NCI-H2227 (cell line): ENCODE measurements around the gene CPD.

ENCODE experiments used
- DNase-seq: peaks from one replicate; lab custom pipeline; 2025; ENCODE audit not compliant: unreplicated experiment; lab: John Stamatoyannopoulos, UW

The CPD gene

DNA sequence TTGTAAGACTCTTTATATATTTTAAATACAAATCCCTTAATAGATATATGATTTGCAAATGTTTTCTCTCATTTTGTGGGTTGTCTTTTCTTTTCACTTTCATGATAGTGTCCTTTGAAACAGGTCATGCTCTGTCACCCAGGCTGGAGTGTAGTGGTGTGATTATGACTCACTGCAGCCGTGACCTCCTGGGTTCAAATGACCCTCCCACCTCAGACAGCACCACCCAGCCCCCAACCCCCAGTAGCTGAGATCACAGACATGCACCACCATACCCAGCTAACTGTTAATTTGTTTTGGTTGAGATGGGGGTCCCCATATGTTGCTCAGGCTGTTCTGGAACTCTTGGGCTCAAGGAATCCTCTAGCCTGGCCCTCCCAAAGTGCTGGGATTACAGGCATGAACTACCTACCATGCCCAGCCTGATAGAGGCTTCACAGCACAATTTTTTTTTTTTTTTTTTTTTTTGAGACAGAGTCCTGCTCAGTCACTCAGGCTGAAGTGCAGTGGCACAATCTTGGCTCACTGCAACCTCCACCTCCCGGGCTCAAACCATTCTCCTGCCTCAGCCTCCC lies 26.4 kb upstream of the CPD start:
- DNase-seq, result no peak

DNA sequence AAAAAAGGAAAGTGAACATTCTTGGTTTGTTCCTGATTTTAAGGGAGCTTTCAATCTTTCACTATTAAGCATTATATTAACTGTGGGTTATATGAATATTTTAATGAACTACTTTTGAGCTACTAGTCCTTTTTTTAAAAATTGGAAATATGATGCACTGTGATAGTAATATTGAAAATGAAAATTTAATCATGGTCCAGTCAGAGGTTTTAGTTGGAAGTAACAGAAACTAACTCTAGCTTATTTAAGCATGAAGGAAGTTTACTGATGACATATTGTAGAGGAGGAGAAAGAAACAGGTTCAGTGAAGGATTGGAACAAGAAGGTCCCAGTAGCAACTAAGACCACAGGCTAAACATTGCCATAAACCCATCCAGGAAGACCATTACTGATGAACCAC lies 24.0 kb upstream of the CPD start:
- DNase-seq, result no peak

DNA sequence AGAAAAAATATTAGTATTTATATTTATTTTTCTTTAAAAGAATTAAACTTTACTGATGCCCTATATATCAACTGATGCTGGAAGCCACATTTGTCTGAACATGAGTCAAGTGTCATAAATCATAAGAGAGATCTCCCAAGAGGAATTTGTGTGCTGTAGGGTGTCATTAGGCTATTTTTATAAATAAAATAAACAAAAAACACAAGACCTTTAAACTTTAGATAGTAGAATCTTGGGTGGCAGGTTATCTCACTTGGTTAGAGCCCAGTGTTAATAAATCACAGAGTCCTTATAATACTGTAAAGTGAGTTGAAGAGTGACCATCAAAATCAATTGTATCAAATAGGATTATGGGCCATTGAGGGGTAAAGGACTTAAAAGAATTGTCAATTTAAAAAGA lies 21.3 kb upstream of the CPD start:
- DNase-seq, result no peak

DNA sequence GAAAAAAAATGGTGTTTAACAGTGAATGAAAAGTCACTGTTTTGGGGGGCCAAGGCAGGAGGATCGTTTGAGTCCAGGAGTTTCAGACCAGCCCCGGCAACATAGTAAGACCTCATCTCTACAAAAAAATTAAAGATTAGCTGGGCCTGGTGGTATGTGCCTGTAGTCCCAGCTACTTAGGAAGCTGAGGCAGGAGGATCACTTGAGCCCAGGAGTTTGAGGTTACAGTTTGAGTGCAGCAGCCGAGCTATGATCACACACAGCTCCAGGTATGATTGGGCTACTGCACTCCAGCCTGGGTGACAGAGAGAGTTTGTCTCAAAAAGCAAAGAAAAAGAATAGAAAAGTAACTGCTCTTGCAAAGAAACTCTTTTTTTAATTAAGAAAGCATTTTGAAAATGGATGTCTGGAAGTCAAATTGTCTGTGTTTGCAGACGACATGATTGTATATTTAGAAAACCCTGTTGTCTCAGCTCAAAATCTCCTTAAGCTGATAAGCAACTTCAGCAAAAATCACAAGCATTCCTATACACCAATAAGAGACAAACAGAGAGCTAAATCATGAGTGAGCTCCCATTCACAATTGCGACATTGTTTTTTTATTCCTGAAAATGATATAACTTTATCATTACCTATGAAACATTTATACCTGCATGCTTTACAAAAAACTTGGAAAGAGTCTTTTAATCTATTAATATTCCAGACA lies 20.5 kb upstream of the CPD start:
- no peak for DNase-seq

DNA sequence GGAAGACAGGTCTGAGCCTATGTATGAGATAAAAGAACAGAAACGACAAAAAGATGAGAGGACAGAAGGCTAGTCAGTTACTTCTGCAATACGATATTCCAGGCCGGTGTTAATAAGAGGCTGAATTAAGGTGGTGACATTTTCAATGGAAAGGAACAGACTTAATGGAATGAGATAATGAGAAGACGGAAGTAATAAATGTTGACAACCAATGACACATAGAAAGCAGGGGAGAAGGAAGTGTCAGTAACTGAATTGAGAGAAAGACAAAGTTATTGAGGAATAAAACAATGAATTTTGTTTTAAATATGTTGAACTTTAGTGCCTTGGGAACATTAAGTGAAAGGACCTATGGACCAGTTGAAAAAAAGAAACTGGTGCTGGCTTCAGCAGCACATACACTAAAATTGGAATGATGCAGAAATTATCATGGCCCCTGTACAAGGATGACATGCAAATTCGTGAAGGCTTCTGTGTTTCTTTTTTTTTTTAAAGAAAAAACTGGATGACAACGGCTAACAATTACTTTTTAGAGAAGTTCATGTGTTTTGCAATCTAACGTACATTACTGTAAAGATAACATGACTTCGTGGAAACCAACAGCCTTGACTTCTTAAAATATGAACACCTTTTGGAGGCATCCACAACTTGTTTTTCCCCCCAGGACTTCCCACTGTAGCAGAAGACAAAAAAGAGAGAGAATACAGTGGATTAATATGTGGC lies 18.5 kb upstream of the CPD start:
- DNase-seq, result no peak

DNA sequence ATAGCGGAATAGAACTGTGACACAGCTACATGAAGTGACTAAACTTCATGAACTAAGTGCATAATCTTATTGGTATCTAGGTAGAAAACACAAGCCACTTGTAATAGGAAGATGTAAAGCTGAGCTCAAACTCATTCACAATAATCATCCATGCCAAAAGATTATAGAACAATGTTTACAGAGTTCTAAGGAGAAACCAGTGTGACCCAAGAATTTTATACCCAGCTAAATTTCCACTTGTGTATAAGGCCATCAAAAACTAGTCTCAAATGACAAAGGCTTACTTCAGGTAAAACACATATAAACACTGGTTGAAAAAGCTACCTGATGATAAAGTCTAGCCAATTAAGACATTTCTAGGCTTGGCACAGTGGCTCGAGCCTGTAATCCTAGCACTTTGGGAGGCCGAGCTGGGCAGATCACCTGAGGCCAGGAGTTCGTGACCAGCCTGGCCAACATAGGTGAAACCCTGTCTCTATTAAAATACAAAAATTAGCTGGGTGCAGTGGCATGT lies 16.9 kb upstream of the CPD start:
- DNase-seq, result no peak

DNA sequence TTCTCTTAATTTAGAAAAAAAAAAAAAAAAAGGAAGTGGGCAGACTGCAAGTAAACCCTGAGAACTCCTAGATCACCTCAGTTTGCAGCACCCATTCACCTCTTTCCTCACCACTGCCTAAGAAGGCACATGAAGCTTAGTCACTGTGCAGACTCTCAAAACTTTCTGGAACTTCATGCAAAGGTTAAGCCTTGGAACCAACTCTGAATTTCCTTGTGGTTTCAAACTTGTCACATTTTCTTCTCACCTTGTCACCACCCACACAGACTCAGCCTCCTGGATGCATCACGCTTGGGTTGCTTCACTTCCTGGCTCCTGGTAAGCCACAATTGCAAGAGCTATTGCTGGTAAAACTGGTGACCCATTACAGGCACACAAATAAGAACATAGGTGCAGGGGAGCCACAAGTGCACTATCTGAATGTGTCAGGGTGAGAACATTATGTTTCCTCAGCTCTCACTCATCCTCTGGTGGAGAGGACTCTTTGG lies 15.0 kb upstream of the CPD start:
- no peak for DNase-seq

DNA sequence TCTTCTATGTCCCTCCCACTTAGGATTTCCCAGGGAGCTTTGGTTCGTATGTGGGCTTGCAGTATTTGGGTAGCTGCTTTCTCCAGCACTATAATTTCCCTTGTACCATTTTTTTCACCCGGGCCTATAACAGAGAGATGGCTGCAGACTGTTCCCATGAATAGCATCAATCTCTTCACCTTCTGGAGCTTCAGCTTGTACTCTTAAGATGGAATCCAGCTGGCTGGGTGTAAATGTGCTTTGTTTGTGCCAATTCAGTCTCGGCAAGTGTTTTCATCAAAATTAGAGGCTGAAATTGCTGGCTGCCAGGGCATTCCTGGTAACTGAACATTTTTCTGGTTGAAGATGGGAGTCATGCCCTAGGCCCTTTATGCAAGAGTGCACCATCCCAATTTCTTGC lies 12.2 kb upstream of the CPD start:
- DNase-seq, result peak; percentile 9

DNA sequence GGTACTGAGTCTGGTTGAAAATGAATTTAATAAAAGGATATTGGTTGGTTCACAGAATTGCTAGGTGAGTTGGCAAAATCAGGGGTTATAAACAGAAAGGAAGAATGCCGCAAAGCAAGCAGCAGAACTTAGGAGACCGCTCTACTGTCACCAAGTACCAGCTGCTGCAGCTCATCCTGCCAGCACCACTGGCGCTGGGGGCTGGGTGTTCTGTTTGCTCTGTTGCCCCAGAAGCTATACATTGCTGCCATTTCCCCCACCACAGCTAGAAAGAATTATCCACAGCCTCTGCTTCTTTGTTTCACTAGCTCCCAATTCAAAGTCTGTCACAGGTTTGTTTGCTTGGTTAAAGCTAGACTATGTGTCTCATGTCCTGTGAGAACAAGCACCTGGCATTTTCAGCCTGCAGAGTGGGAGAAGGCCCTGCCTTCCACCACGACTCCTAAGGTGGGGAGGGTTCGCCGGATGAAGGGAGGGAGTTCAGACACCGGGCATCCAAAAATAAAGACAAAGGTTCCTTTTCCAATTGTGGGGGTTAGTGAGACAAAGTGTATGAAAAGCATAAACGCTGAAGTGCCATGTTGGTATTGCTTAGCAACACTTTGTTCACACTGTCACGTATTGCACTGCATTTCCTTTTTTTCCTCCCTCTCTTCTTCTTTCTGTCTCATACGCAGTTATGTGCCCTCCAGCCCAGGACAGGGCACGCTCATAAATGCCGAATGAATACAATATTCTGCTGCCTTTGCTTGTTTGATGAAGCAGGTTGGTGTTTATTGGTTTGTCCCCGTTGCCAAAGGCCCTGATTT lies 9.6 kb upstream of the CPD start:
- DNase-seq, result no peak

DNA sequence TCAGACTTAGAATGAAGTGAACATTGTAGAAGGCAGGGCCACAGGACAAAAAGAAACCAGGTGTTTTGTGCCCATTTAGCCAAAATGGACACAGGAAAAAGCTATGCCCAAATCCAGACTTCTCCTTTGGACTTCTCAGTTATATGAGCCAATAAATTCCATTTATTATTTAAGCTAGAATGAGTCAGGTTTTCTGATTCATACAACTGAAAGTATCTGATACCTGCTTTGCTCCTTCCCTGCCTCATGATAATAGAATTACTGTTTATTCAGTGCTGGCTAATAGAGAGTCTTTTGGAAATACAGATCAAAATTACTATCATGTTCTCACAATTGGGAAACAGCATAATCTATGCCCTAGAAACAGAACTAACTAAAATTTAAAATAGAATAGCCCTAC lies 8.7 kb upstream of the CPD start:
- no peak for DNase-seq

DNA sequence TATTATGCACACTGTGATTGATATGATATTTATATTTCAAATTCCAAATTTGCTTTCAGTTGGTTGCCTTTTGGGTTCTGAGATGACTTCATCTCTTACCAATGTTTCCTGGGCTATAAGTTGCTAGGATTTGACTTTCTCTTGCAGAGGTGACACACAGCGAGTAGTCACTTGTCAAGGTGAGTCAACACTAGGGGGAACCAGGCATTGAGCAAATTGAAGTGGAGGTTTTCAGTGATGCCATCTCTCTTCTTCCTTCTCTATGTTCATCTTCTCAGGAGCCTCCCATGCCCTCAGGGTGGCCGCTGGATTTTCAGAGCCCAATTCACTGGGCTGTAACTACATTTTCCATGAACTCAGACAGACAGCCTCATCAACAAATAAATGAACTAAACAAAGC lies 6.0 kb upstream of the CPD start:
- DNase-seq, result no peak

DNA sequence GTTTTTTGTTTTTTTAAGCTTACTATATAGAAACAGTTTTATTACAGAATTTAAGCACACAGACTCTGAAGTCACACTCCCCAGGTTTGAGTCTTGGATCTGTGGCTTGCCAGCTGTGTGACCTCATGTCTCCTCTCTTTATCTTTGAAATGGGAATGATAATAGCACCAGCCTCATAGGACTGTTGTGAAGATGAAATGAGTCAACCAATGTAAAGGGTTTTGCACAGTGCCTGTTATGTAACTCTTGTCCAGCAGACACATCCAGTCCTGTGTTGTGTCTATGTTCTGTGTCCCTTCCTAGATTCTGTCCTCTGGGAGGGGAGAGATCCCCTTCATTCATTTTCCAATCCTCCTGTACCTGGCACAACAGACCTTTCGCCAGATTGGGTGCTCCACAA lies 3.1 kb upstream of the CPD start:
- no peak for DNase-seq

DNA sequence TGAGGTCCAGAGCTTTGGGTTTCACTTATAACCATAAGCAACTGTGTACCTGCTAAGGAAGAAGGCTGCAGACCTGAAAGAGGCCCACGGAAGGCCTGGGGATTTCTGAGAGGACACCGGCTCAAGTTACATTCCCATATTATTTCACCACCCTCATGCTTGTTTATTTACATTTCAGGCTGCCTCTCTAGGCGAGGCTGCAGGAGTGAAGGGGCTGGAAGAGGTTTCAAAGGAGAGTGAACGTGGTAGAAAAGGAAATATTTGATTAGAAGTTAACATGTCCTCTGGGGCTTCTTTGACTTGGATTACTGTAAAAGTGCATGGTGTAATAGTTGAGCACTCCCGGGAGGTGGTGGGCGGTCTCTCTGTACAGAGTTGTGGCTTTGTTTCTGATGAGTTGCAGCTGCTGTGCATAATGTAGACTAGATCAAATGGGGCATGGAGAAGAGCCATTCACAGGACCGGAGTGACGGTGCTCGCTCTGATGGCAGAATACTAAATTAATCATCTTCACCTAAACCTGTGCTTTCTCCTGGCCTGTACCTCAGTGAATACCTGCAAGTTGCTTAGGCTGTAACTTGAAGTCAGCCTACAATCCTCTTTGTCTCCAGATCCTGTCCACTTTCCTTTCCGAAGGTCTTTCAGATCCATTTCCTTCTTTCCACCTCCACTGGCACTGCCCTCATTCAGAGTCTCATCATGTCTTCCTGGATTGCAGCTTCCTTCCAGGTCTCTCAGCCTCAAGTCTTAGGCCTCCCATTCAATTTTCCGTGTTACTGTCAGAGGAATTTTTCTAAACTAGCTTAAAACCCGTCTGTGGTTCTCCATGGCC lies 1.9 kb upstream of the CPD start:
- DNase-seq, result no peak

DNA sequence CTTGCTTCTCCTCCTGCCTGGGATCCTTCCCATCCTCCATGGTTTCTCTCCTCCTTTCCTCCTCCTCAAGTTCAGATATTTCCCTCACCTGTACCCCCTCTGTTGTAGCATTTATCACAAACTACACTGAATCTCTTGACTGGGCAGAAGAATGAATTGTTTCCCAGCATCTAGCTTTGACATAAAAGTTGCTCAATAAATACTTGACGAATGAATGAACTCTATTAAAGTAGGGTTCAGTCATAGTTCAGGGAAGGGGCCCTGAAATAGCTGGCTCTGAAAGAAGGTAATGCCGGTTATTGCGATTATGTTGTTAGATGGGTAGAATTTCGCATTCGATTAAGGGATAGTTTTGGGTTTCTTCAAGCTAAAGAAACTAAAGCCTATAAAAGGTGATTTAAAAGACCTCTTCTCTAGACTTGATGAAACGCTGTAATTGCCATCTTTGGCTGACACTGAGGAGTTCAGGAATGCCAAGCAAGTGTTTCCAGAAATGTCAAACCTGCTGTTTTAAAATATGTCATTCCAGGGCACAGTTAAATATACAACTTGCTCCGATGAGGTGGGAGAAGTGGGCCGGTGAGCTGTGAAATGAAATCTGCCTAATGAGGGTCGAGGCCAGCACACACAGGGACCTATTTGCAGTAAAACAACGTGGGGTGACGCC lies 1.0 kb upstream of the CPD start:
- no peak for DNase-seq

DNA sequence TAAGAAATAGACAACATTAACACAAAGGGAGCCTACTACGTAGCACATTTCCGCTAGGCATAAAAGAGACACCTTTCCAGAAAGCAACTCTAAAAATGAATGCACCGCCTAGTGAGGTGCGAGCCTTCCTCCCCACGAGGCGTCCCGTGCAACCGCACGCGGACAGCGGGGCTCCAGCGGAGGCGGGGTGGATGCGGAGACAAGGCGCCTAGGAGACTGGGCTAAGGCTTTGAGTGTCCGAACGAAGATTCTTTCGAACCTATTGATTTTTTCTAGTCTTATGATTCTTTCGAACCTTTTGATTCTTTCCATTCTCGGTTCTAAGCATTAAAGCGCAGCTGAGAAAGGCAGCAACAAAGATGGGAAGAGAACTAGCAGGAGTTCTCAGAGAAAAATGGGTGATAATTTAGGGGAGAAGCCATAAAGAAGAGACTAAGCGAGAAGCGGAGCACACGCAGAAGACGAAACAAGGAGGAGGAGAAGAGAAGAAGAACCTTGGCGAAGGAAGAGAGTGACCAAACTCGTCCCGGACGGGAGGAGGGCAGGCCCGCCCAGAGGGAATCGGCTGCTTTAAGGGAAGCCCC lies 394 bp upstream of the CPD start:
- peak; percentile 49 for DNase-seq

DNA sequence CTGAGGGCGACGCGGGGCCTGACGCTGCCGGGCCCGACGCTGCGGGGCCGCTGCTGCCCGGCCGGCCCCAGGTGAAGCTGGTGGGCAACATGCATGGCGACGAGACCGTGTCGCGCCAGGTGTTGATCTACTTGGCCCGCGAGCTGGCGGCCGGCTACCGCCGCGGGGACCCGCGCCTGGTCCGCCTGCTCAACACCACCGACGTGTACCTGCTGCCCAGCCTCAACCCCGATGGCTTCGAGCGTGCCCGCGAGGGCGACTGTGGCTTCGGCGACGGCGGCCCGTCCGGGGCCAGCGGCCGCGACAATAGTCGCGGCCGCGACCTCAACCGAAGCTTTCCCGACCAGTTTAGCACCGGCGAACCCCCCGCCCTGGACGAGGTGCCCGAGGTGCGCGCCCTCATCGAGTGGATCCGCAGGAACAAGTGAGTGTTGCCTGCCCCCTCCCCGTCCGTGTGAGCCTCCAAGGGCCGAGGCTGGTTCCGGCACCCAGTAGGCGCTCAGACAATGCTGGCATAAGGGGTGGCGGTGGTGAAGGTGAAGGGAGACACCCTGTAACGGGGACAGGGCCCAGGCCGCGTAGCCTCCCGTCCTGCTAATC lies 676 bp downstream of the CPD start:
- DNase-seq, result no peak

DNA sequence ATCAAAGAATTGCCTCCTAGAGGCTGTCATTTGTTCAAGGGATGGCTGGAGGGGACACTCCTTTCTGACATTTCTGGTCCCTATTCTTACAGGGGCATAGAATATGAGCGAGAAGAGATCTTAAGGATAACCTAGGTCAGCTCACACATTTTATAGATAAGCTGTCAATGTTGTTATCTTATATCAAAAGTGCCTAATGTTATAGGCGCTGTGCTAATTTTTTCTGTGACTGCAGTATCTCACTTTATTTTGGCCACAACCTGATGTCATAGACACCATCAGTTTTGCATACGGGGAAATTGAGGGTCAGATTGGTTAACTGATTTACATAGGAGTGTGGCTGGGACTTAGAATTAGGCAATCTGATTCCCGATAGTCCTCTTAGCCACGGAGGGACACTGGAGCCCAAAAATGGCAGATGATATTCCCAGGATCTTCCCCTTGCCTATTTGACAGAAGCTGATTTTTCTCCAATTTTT lies 1.2 kb downstream of the CPD start:
- DNase-seq, result no peak

DNA sequence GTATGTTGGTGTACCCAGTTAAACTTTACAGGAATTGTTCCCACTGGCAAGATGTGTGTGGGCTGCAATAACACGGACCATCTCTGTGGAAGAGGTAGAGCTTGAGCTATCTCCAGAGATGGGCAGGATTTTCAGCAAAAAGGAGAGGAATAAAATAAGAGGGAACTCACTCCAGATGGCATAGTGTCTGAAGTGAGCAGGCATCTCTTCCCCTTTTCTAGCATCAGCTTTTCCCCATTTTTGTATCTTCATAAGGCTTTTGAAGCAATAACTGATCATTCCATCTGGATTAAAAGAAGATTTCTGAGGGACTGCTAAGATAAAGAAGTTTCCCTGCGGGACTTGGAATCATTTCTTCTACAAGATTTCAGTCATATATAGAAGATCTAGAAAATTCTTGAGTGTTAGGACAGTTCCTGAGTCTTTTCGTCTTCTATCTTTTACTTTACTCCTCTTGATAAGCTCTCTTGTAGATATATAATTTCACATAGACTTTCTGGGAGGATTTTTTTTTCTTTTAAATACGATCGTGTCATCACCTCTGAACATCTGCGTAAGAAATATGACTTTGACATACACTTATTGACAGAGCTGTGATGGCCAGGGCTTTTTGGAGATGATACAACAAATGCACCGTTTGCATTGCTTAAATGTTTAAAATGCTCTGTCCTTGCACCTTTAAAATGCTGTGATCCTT lies 2.1 kb downstream of the CPD start:
- no peak for DNase-seq

DNA sequence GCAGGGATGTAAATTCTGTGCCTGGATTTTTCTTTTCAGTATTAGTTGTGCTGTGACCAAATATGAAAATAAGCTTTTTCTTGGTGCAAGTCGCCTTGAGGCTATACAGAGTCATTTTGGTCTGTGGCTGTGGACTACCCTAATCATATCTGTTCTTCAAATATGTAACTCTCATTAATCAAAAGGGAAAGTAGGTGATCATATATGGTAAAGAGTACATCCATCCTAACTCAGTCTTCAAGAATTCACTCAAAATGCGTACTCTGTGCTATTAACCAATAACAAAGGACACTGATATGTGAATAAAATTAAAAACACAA lies 2.6 kb downstream of the CPD start:
- no peak for DNase-seq
